OCI-LY1 (cell line): Measurements from ENCODE around the gene NCEH1.
"Not testable (repeated sequence)": the region's sequence is repeated elsewhere in the genome, so short reads cannot be mapped to it uniquely, and the experiment has no call there.

Experiments used
- H2AFZ ChIP-seq: fragments of 200-600 bp; sonication (generic), shearing (Covaris generic); 2 replicates; pipeline ENCODE4 v1.6.0; 2014; ENCODE audit warnings: antibody characterized with exemption, mild to moderate bottlenecking, low read length
- H3F3A ChIP-seq: fragments of 200-600 bp; sonication (generic), shearing (Covaris generic); 2 replicates; pipeline ENCODE4 v1.6.0; 2014; ENCODE audit warnings: mild to moderate bottlenecking, antibody characterized with exemption, low read length, moderate library complexity; ENCODE audit not compliant: insufficient read depth
- H3K27ac ChIP-seq: fragments of 200-600 bp; sonication (generic); 2 replicates; pipeline ENCODE4 v1.5.1; 2014; ENCODE audit warnings: low read length, mixed run types, mild to moderate bottlenecking, low read depth; ENCODE audit not compliant: poor library complexity, severe bottlenecking
- H3K27me3 ChIP-seq: fragments of 200-600 bp; sonication (generic); 2 replicates; pipeline ENCODE4 v1.6.0; 2014; ENCODE audit warnings: antibody characterized with exemption, mild to moderate bottlenecking, low read length, moderate library complexity; ENCODE audit not compliant: insufficient read depth
- H3K36me3 ChIP-seq: fragments of 200-600 bp; sonication (generic); 2 replicates; pipeline ENCODE4 v1.6.1; 2014; ENCODE audit warnings: mild to moderate bottlenecking, antibody characterized with exemption, low read length, moderate library complexity, mixed read lengths; ENCODE audit not compliant: insufficient read depth
- H3K4me1 ChIP-seq: fragments of 200-600 bp; sonication (generic); 2 replicates; pipeline ENCODE4 v1.5.1; 2014; ENCODE audit warnings: mild to moderate bottlenecking, low read length, moderate library complexity; ENCODE audit not compliant: insufficient read depth, severe bottlenecking
- H3K4me2 ChIP-seq: fragments of 200-600 bp; sonication (generic), shearing (Covaris generic); 2 replicates; pipeline ENCODE4 v1.6.1; 2014; ENCODE audit warnings: low read length
- H3K4me3 ChIP-seq: fragments of 200-600 bp; sonication (generic); 2 replicates; pipeline ENCODE4 v1.5.1; 2014; ENCODE audit warnings: low read length, low read depth, mild to moderate bottlenecking, mixed read lengths; ENCODE audit not compliant: poor library complexity, severe bottlenecking
- H3K79me2 ChIP-seq: fragments of 200-600 bp; shearing (Covaris generic); 2 replicates; pipeline ENCODE4 v1.6.1; 2016; ENCODE audit warnings: mixed run types, low read length, mixed read lengths; ENCODE audit not compliant: insufficient read depth
- H3K9ac ChIP-seq: fragments of 200-600 bp; sonication (generic), shearing (Covaris generic); 2 replicates; pipeline ENCODE4 v1.6.1; 2014; ENCODE audit warnings: mild to moderate bottlenecking, low read length, mixed read lengths
- H3K9me2 ChIP-seq: fragments of 200-600 bp; sonication (generic), shearing (Covaris generic); 2 replicates; pipeline ENCODE4 v1.6.1; 2014; ENCODE audit warnings: low read depth, mild to moderate bottlenecking, low read length, mixed read lengths
- H3K9me3 ChIP-seq: fragments of 200-600 bp; shearing (Covaris generic); 2 replicates; pipeline ENCODE4 v1.6.1; 2014; ENCODE audit warnings: low read length, mixed read lengths
- H4K20me1 ChIP-seq: fragments of 200-600 bp; sonication (generic), shearing (Covaris generic); 2 replicates; pipeline ENCODE4 v1.6.0; 2016; ENCODE audit warnings: mild to moderate bottlenecking, low read length; ENCODE audit not compliant: insufficient read depth
- EZH2 ChIP-seq: fragments of 200-600 bp; sonication (generic), shearing (Covaris generic); IDR thresholded peaks from 2 replicates; pipeline ENCODE4 v1.8.0; 2017; ENCODE audit warnings: borderline replicate concordance, mixed run types, mild to moderate bottlenecking, antibody characterized with exemption, low read length, moderate library complexity, mixed read lengths
- TF ChIP-seq, protein P1 (sequence below): fragments of 200-600 bp; sonication (generic), shearing (Covaris generic); IDR thresholded peaks from 2 replicates; pipeline ENCODE4 v1.5.1; 2017; ENCODE audit warnings: mild to moderate bottlenecking, antibody characterized with exemption, low read length, moderate library complexity, mixed read lengths

The NCEH1 gene

GRCh38 chr3:172710664-172711453 lies at the start of gene NCEH1:
Gene NCEH1 (minus strand): TSS chr3:172711067. CDS start chr3:172710984, 83 bp downstream.
- Histone ChIP-seq H3K4me1 (peaks cover 24% of the 10 kb centered on the region), H3K9me2 (no peaks in the 10 kb centered on the region), H3K4me2 (peak within 1 kb of the TSS; percentile 65), H3K4me3 (peak within 1 kb of the TSS; percentile 76), H3K9me3 (no peaks in the 10 kb centered on the region), H3K27me3 (no peaks in the 10 kb centered on the region), H3K36me3 (no peaks in the 10 kb centered on the region), H3K27ac (no peak within 1 kb of the TSS), H4K20me1 (no peaks in the 10 kb centered on the region), H3K9ac (peak within 1 kb of the TSS; percentile 73), H3F3A (no peaks in the 10 kb centered on the region), H2AFZ (peak within 1 kb of the TSS; percentile 67), H3K79me2 (no peaks in the 10 kb centered on the region)
- TF ChIP-seq, protein P1, sequence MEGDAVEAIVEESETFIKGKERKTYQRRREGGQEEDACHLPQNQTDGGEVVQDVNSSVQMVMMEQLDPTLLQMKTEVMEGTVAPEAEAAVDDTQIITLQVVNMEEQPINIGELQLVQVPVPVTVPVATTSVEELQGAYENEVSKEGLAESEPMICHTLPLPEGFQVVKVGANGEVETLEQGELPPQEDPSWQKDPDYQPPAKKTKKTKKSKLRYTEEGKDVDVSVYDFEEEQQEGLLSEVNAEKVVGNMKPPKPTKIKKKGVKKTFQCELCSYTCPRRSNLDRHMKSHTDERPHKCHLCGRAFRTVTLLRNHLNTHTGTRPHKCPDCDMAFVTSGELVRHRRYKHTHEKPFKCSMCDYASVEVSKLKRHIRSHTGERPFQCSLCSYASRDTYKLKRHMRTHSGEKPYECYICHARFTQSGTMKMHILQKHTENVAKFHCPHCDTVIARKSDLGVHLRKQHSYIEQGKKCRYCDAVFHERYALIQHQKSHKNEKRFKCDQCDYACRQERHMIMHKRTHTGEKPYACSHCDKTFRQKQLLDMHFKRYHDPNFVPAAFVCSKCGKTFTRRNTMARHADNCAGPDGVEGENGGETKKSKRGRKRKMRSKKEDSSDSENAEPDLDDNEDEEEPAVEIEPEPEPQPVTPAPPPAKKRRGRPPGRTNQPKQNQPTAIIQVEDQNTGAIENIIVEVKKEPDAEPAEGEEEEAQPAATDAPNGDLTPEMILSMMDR: peak; percentile 94
- no peak for TF ChIP-seq EZH2

GRCh38 chr3:172760416-172760815 lies 49.5 kb upstream of the NCEH1 start:
- H3K9ac ChIP-seq, H3K4me3 ChIP-seq, H3K79me2 ChIP-seq, H3K4me1 ChIP-seq, H3K27ac ChIP-seq, H3K9me3 ChIP-seq, H3K9me2 ChIP-seq, H3F3A ChIP-seq, H3K4me2 ChIP-seq, H2AFZ ChIP-seq, H3K27me3 ChIP-seq, H4K20me1 ChIP-seq: not testable (repeated sequence)
- H3K36me3 ChIP-seq: peaks cover 97% of the 10 kb centered on the region

DNA sequence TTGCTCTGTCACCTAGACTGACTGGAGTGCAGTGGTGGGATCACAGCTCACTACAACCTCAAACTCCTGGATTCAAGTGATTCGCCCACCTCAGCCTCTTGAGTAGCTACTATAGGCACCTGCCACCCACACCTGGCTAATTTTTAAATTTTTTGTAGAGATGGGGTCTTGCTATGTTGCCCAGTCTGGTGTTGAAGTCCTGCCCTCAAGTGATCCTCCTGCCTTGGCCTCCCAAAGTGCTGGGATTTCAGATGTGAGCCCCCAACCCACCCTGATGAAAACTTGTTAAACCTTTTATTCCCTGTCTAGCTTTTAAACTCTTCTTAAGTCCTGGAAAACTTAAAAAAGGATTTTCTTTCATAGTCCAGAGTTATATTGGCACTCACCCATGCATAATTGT lies 42.3 kb upstream of the NCEH1 start:
- Histone ChIP-seq H3F3A (no peaks in the 10 kb centered on the region), H3K9me3 (no peaks in the 10 kb centered on the region), H2AFZ (no peak overlapping the region), H4K20me1 (no peaks in the 10 kb centered on the region), H3K9me2 (no peaks in the 10 kb centered on the region), H3K27me3 (no peaks in the 10 kb centered on the region), H3K9ac (no peak overlapping the region), H3K79me2 (peaks cover 49% of the 10 kb centered on the region), H3K4me2 (no peak overlapping the region), H3K4me1 (peaks cover 19% of the 10 kb centered on the region), H3K27ac (no peak overlapping the region), H3K4me3 (no peak overlapping the region), H3K36me3 (peaks cover 58% of the 10 kb centered on the region)
- TF ChIP-seq, protein P1: no peak
- no peak for TF ChIP-seq EZH2

DNA sequence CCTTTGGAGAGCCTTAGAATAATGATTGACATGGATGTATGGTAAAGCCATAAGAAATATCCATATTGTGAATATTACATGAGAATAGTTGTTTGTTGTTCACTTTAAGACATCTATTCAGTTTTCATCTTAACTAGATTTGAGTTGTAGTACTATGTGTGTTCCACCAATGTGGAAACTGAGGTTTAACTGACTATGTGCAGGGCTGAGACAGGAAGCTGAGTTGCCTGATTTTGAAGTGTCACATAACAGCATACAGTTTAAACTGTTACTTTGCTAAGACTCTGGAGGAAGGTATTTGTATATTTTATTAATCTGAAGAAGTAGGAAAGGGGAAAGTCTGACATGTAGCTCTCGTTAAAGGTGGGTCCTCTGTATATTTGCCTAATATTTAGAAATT lies 41.8 kb upstream of the NCEH1 start:
- Histone ChIP-seq H3K9me3 (no peaks in the 10 kb centered on the region), H3K36me3 (peaks cover 54% of the 10 kb centered on the region), H3K4me1 (peaks cover 19% of the 10 kb centered on the region), H3K27me3 (no peaks in the 10 kb centered on the region), H4K20me1 (no peaks in the 10 kb centered on the region), H3K9ac (no peak overlapping the region), H3K4me2 (peak overlapping the region; percentile 83), H3K9me2 (no peaks in the 10 kb centered on the region), H3F3A (no peaks in the 10 kb centered on the region), H2AFZ (no peak overlapping the region), H3K4me3 (peak overlapping the region; percentile 85), H3K27ac (no peak overlapping the region), H3K79me2 (peaks cover 49% of the 10 kb centered on the region)
- no peak for TF ChIP-seq EZH2
- TF ChIP-seq, protein P1: no peak
